K562 (cell line): ENCODE data around the gene GLIS1. TPM values are rescaled to one million over a fixed set of nuclear protein-coding genes. Genes with fewer than 3 reads are reported as not detected.

Experiments used
- ATAC-seq: fragments of 200-7000 bp; cut with Tn5 transposase; 3 replicates; pipeline ENCODE4 v1.9.1; 2020; ENCODE audit warnings: moderate library complexity
- BruUV-seq: library from RNA; stranded (reverse); fragments of 400-500 nt; replicated peaks from 2 replicates; lab custom pipeline; 2021; lab: Mats Ljungman, UMichigan
- CTCF ChIA-PET: fragments of 300-600 bp; formaldehyde crosslinking; extraction: SDS; loops from one replicate; lab custom pipeline; 2021; ENCODE audit warnings: low intra/inter-chr PET ratio; lab: Yijun Ruan, JAX
- POLR2A ChIA-PET: fragments of 300-600, 350-650 bp; sonication (Branson Sonifier 250); formaldehyde crosslinking; extraction: SDS; loops from one replicate; lab custom pipeline; 2021; ENCODE audit warnings: antibody characterized with exemption, inconsistent platforms; lab: Yijun Ruan, JAX
- DNase-seq, 4 experiments: peaks; one replicate each; pipeline versions ENCODE4 v3.0.0 to v3.0.0-alpha.2; 2011 to 2018; ENCODE audit warnings: low spot score in 3 of 4, mixed read lengths in 3 of 4; ENCODE audit errors: extremely low read depth in 1 of 4
- FAIRE-seq: peaks from 2 replicates; lab custom pipeline; 2011; peaks lifted over from hg19 to GRCh38; lab: Jason Lieb, UNC
- H2AFZ ChIP-seq: 2 replicates; pipeline ENCODE4 v1.6.0; 2011; ENCODE audit warnings: low read depth, low read length, control low read depth, inconsistent platforms
- H3K27ac ChIP-seq: fragments of 200-600 bp; 3 replicates; pipeline ENCODE4 v1.8.0; 2011; ENCODE audit warnings: low read depth, mild to moderate bottlenecking, control low read depth, inconsistent platforms, low read length, moderate library complexity, mixed read lengths; ENCODE audit errors: extremely low read depth
- H3K27me3 ChIP-seq, 2 experiments: fragments of 300-600 bp in 1 of 2; 2 replicates in 1 of 2; 3 replicates in 1 of 2; pipeline versions ENCODE4 v1.6.0 to v1.8.0; 2011; ENCODE audit warnings: inconsistent platforms in 2 of 2, low read length in 2 of 2, mild to moderate bottlenecking in 1 of 2, mixed read lengths in 1 of 2, moderate library complexity in 1 of 2; ENCODE audit not compliant: control insufficient read depth in 2 of 2, insufficient read depth in 2 of 2
- H3K36me3 ChIP-seq: fragments of 300-600 bp; 3 replicates; pipeline ENCODE4 v1.8.0; 2011; ENCODE audit warnings: mild to moderate bottlenecking, low read length, inconsistent platforms; ENCODE audit not compliant: control insufficient read depth, insufficient read depth
- H3K4me1 ChIP-seq, 2 experiments: fragments of 200-600 bp in 1 of 2; replicated peaks in 1 of 2; 2 replicates in 1 of 2; 3 replicates in 1 of 2; pipeline versions ENCODE4 v1.5.1 to v1.8.0; 2011; ENCODE audit warnings: inconsistent platforms in 2 of 2, low read length in 2 of 2, mild to moderate bottlenecking in 1 of 2, mixed read lengths in 1 of 2, moderate library complexity in 1 of 2; ENCODE audit not compliant: control insufficient read depth in 2 of 2, insufficient read depth in 2 of 2
- H3K4me2 ChIP-seq: 2 replicates; pipeline ENCODE4 v1.6.1; 2011; ENCODE audit warnings: low read length, control low read depth, inconsistent platforms, mixed read lengths; ENCODE audit not compliant: insufficient read depth
- H3K4me3 ChIP-seq: fragments of 200-600 bp; sonication (generic), shearing (Covaris generic); 2 replicates; pipeline ENCODE4 v1.5.1; 2016; ENCODE audit warnings: control low read depth, inconsistent platforms
- H3K79me2 ChIP-seq: fragments of 200-600 bp; 3 replicates; pipeline ENCODE4 v1.8.0; 2011; ENCODE audit warnings: low read length, inconsistent platforms; ENCODE audit not compliant: control insufficient read depth, insufficient read depth
- H3K9ac ChIP-seq, 2 experiments: 2 replicates each; pipeline versions ENCODE4 v1.6.0 to v1.6.1; 2011; ENCODE audit warnings: low read depth in 2 of 2, low read length in 2 of 2, control low read depth in 1 of 2, inconsistent platforms in 1 of 2, mild to moderate bottlenecking in 1 of 2, mixed read lengths in 1 of 2; ENCODE audit not compliant: insufficient read depth in 1 of 2
- H3K9me1 ChIP-seq: one replicate; pipeline ENCODE4 v1.6.0; 2011; ENCODE audit warnings: inconsistent platforms, mild to moderate bottlenecking, low read length, moderate library complexity; ENCODE audit not compliant: control insufficient read depth, insufficient read depth
- H3K9me3 ChIP-seq: replicated peaks from 2 replicates; pipeline ENCODE4 v1.5.1; 2011; ENCODE audit warnings: low read depth, low read length, inconsistent platforms; ENCODE audit not compliant: control insufficient read depth, insufficient read depth
- H4K20me1 ChIP-seq: replicated peaks from 2 replicates; pipeline ENCODE4 v1.6.1; 2011; ENCODE audit warnings: low read length, inconsistent platforms, mixed read lengths; ENCODE audit not compliant: control insufficient read depth, insufficient read depth
- BACH1 ChIP-seq: fragments of 200-800 bp; sonication (Bioruptor generic); IDR thresholded peaks from 2 replicates; pipeline ENCODE4 v1.6.1; 2016; ENCODE audit warnings: missing genetic modification characterization, missing compliant biosample characterization
- BCL6 ChIP-seq: fragments of 250-450 bp; sonication (Bioruptor Pico); IDR thresholded peaks from 2 replicates; pipeline ENCODE4 v1.4.0; 2020
- THRAP3 ChIP-seq: fragments of 450-650 bp; IDR thresholded peaks from 2 replicates; pipeline ENCODE4 v1.6.1; 2016; ENCODE audit warnings: mild to moderate bottlenecking, inconsistent platforms, borderline replicate concordance
- ZEB2 ChIP-seq: fragments of 450-650 bp; IDR thresholded peaks from 2 replicates; pipeline ENCODE4 v1.6.1; 2016
- ZNF57 ChIP-seq: fragments of 450-650 bp; formaldehyde crosslinking; IDR thresholded peaks from 2 replicates; pipeline ENCODE4 v1.4.0; 2020; ENCODE audit warnings: mild to moderate bottlenecking, moderate library complexity
- ZNF717 ChIP-seq: fragments of 250-450 bp; sonication (Bioruptor Pico); IDR thresholded peaks from 2 replicates; pipeline ENCODE4 v1.5.0; 2021
- ZSCAN32 ChIP-seq: fragments of 450-650 bp; formaldehyde crosslinking; IDR thresholded peaks from 2 replicates; pipeline ENCODE4 v1.4.0; 2020; ENCODE audit warnings: mild to moderate bottlenecking, moderate library complexity
- WGBS: fragments of 100-300 bp; shearing (Covaris generic); methylation state at CpG from one replicate; pipeline ENCODE4 v1.1.6; 2016; ENCODE audit warnings: low coverage, mixed read lengths; ENCODE audit not compliant: insufficient coverage; ENCODE audit errors: missing lambda C conversion rate; 5-methylcytosine and 5-hydroxymethylcytosine counted together
- in situ Hi-C: fragments of 300-500 bp; cut with MboI; formaldehyde crosslinking; loops from 4 replicates; pipeline ENCODE4 v1.15.0; 2018; ENCODE audit warnings: inconsistent platforms, mixed read lengths
- intact Hi-C: fragments of 100-400 bp; cut with micrococcal nuclease; formaldehyde crosslinking; loops from 2 replicates; pipeline ENCODE4 v1.14.2; 2022
- polyA plus RNA-seq, 8 experiments: library from polyadenylated mRNA; depleted of rRNA in 4 of 8; stranded (reverse) in 5 of 8; unstranded in 3 of 8; fragments of >200 nt; fragmentation: Nextera tagmentation in 2 of 8; fragmentation: Illumina TruSeq in 1 of 8; extraction: Ambion mirVana in 2 of 8; extraction: Trizol in 1 of 8; gene quantifications; 2 replicates each; pipeline versions ENCODE4 v1.2.1 to v1.2.3, GENCODE V29; 2011 to 2014; ENCODE audit warnings: inconsistent platforms in 1 of 8, missing spikeins in 1 of 8
- total RNA-seq, 7 experiments: library from RNA; depleted of rRNA in 6 of 7; stranded (reverse); fragments of >200 nt in 6 of 7; fragmentation: Illumina TruSeq in 2 of 7; extraction: Trizol in 2 of 7; gene quantifications; 2 replicates each; pipeline versions ENCODE4 v1.2.1 to v1.2.3, GENCODE V29; 2011 to 2021; ENCODE audit warnings: low replicate concordance in 1 of 7
- TF ChIP-seq, protein P1 (sequence below), 2 experiments: fragments of 450-650 bp in 1 of 2; IDR thresholded peaks; 2 replicates each; pipeline ENCODE4 v1.6.1; 2011 to 2017; ENCODE audit warnings: low read depth in 2 of 2, antibody characterized with exemption in 1 of 2, borderline replicate concordance in 1 of 2, low read length in 1 of 2, mild to moderate bottlenecking in 1 of 2, mixed read lengths in 1 of 2; ENCODE audit not compliant: control insufficient read depth in 1 of 2

Gene GLIS1
- total and polyA plus RNA-seq, 9 of the 15 experiments (the other 6 are each of a cell fraction or from before 2014, with no cell fraction given), result not detected

GRCh38 chr1:53561503-53562105 lies 177.4 kb downstream of the GLIS1 start:
- Histone ChIP-seq H3K9me1 (no peaks in the 10 kb centered on the region), H3K9me3 (no peaks in the 10 kb centered on the region), H3K27ac (no peak overlapping the region), H3K4me2 (no peak overlapping the region), H3K36me3 (no peaks in the 10 kb centered on the region), H3K79me2 (no peaks in the 10 kb centered on the region), H3K27me3 (peaks cover 11 to 42% of the 10 kb centered on the region in 2 experiments), H4K20me1 (no peaks in the 10 kb centered on the region; the same call in 1 of the 2 replicates), H2AFZ (no peak overlapping the region), H3K4me1 (peaks cover 0 to 3% of the 10 kb centered on the region in 2 experiments; a peak in 1 of 5 replicates), H3K9ac (no peak overlapping the region), H3K4me3 (no peak overlapping the region)
- ATAC-seq, result no peak
- WGBS, result 0% methylated on average over 11 of the region's 11 CpGs
- in situ Hi-C loops (no loop called here), intact Hi-C loops (no loop called here)
- no peak for DNase-seq
- POLR2A ChIA-PET, result interaction anchor here (1.0 to 1.3 kb wide), 3 partner anchors 9 to 18 kb away, joined by 3 to 4 read pairs (median 4); no protein-coding TSS in a partner anchor
- FAIRE-seq, result no peak
- BruUV-seq, result no TSS peak
- TF ChIP-seq ZSCAN32 (CRISPR knock-in tag) (no peak), ZEB2 (no peak), BACH1 (tag) (no peak), BCL6 (CRISPR knock-in tag) (no peak), ZNF57 (CRISPR knock-in tag) (no peak), THRAP3 (no peak), ZNF717 (CRISPR knock-in tag) (no peak)
- TF ChIP-seq, protein P1, sequence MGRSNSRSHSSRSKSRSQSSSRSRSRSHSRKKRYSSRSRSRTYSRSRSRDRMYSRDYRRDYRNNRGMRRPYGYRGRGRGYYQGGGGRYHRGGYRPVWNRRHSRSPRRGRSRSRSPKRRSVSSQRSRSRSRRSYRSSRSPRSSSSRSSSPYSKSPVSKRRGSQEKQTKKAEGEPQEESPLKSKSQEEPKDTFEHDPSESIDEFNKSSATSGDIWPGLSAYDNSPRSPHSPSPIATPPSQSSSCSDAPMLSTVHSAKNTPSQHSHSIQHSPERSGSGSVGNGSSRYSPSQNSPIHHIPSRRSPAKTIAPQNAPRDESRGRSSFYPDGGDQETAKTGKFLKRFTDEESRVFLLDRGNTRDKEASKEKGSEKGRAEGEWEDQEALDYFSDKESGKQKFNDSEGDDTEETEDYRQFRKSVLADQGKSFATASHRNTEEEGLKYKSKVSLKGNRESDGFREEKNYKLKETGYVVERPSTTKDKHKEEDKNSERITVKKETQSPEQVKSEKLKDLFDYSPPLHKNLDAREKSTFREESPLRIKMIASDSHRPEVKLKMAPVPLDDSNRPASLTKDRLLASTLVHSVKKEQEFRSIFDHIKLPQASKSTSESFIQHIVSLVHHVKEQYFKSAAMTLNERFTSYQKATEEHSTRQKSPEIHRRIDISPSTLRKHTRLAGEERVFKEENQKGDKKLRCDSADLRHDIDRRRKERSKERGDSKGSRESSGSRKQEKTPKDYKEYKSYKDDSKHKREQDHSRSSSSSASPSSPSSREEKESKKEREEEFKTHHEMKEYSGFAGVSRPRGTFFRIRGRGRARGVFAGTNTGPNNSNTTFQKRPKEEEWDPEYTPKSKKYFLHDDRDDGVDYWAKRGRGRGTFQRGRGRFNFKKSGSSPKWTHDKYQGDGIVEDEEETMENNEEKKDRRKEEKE (IDR thresholded peaks at IDR 0.05; ENCODE audit: borderline replicate concordance in 1 of 2, control insufficient read depth in 1 of 2, low read depth in 2 of 2, low read length in 1 of 2), result no peak
- TF ChIP-seq, all 486 proteins: peak for 0
- CTCF ChIA-PET, result no interaction called here
